Measurements from ENCODE around the gene HIPK2. TPM values are rescaled to one million over a fixed set of nuclear protein-coding genes. Genes with fewer than 3 reads are reported as not detected.
"Not testable (repeated sequence)": the region's sequence is repeated elsewhere in the genome, so short reads cannot be mapped to it uniquely, and the experiment has no call there.

HIPK2 gene
- total and polyA plus RNA-seq, 2 of the 4 experiments (the other 2 are of a cell fraction), result 22.0 to 27.1 TPM

DNA sequence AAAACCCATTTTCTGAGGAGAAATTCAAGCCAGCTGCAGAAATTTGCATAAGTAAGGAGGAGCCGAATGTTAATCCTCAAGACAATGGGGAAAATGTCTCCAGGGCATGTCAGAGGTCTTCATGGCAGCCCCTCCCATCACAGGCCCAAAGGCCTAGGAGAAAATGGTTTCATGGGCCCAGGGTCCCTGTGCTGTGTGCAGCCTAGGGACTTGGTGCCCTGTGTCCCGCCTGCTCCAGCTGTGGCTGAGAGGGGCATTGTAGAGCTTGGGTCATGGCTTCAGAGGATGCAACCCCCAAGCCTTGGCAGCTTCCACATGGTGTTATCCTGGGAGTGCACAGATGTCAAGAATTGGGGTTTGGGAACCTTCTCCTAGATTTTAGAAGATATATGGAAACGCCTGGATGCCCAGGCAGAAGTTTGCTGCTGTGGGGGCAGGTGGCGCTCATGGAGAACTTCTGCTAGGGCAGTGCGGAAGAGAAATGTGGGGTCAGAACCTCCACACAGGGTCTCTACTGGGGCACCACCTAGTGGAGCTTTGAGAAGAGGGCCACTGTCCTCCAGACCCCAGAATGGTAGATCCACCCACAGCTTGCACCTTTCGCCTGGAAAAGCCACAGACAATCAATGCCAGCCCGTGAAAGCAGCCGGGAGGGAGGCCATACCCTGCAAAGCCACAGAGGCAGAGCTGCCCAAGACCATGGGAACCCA is 223.7 kb downstream of the HIPK2 start:
- CTCF ChIA-PET; H3K36me3 ChIP-seq (ENCODE audit: control insufficient read depth, insufficient read depth, low read length); H4K5ac ChIP-seq (ENCODE audit: low read depth, low read length); H2BK15ac ChIP-seq (ENCODE audit: low read depth, low read length); H3K4ac ChIP-seq (ENCODE audit: low read depth, low read length); H2BK20ac ChIP-seq (ENCODE audit: low read depth, low read length); BruUV-seq (replicated peaks); H2AFZ ChIP-seq (replicated peaks; ENCODE audit: low read length, poor library complexity); H3K14ac ChIP-seq (replicated peaks; ENCODE audit: low read depth, low read length); H4K8ac ChIP-seq (ENCODE audit: low read depth in 2 of 2, low read length in 2 of 2); H4K20me1 ChIP-seq (ENCODE audit: insufficient read depth, low read length); H3K4me1 ChIP-seq (ENCODE audit: control insufficient read depth, insufficient read depth, low read length); H4K91ac ChIP-seq (ENCODE audit: insufficient read depth, low read depth, low read length); POLR2A ChIA-PET (ENCODE audit: unreplicated experiment); H3K79me1 ChIP-seq (ENCODE audit: low read depth in 1 of 2, low read length in 2 of 2); in situ Hi-C loops (cut with MboI; ENCODE audit: low sequenced_read_pairs); DNase-seq; H3K23ac ChIP-seq (ENCODE audit: low read depth, low read length); H2AK5ac ChIP-seq (ENCODE audit: low read depth, low read length); H3K9me3 ChIP-seq (ENCODE audit: control insufficient read depth, insufficient read depth, low read length); H3K4me2 ChIP-seq (ENCODE audit: low read depth, low read length); H3K9ac ChIP-seq (ENCODE audit: low read depth, low read length); H3K27ac ChIP-seq (ENCODE audit: insufficient read depth, low read length); H3K9me1 ChIP-seq (ENCODE audit: insufficient read depth, low read length); H3K18ac ChIP-seq (ENCODE audit: low read depth, low read length); H2BK5ac ChIP-seq (ENCODE audit: low read depth, low read length, poor library complexity, severe bottlenecking); dilution Hi-C loops (cut with HindIII; ENCODE audit: low sequenced_read_pairs, unreplicated experiment); ATAC-seq (ENCODE audit: low read depth); H3K56ac ChIP-seq (ENCODE audit: extremely low read depth, insufficient read depth, low read length); H2AK9ac ChIP-seq (replicated peaks; ENCODE audit: low read depth, low read length, poor library complexity); H2BK120ac ChIP-seq (ENCODE audit: low read depth, low read length); H3K4me3 ChIP-seq (ENCODE audit: insufficient read depth, low read depth, low read length): not testable (repeated sequence)
- H3K27me3 ChIP-seq (ENCODE audit: control insufficient read depth, insufficient read depth, low read length), result peaks cover 19% of the 10 kb centered on the region
- intact Hi-C loops (cut with micrococcal nuclease), result loop anchor here (5.0 kb wide), 1 partner anchor 52 kb away; no protein-coding TSS in a partner anchor
- 100% methylated on average over 2 of the region's 8 CpGs; no CpG with 5 or more reads in 1 of the 2 experiments for WGBS, 2 experiments (ENCODE audit: extremely low coverage in 2 of 2, insufficient read length in 1 of 2)

Measured in IMR-90 (cell line).